Central memory CD8-positive, alpha-beta T cell (primary cell): Measurements from ENCODE around the gene AKT3.
A peak's percentile ranks its signal among the peaks of the same experiment; 100 is the strongest.

Source experiments
- ATAC-seq: fragments of 150-1000 bp; cut with Tn5 transposase; replicated peaks from 2 replicates; pipeline ENCODE4 v1.10.0; 2022; ENCODE audit warnings: mild to moderate bottlenecking, moderate FRiP score, moderate number of reproducible peaks; ENCODE audit not compliant: poor library complexity, severe bottlenecking; ENCODE audit errors: extremely low read depth
- DNase-seq, 2 donors: peaks; one replicate each; pipeline ENCODE4 v3.0.0; 2021; ENCODE audit warnings: low spot score in 2 of 2
- H3K27ac Mint-ChIP-seq: one replicate; pipeline ENCODE4 v1.8.0; 2022; ENCODE audit warnings: low read depth, mild to moderate bottlenecking, moderate library complexity, mixed read lengths
- H3K27me3 Mint-ChIP-seq: one replicate; pipeline ENCODE4 v1.8.0; 2022; ENCODE audit warnings: mixed read lengths
- H3K36me3 Mint-ChIP-seq: one replicate; pipeline ENCODE4 v1.8.0; 2022; ENCODE audit warnings: mild to moderate bottlenecking, moderate library complexity, mixed read lengths; ENCODE audit not compliant: insufficient read depth
- H3K4me1 Mint-ChIP-seq: one replicate; pipeline ENCODE4 v1.8.0; 2022; ENCODE audit warnings: mixed read lengths
- H3K4me3 Mint-ChIP-seq: one replicate; pipeline ENCODE4 v1.8.0; 2022; ENCODE audit warnings: mild to moderate bottlenecking, moderate library complexity, mixed read lengths
- H3K9me3 Mint-ChIP-seq: one replicate; pipeline ENCODE4 v1.8.0; 2022; ENCODE audit warnings: mixed read lengths

Gene AKT3

GRCh38 chr1:243733670-243734307 is 116.3 kb downstream of the AKT3 start:
- Mint-ChIP-seq H3K27me3 (no peaks in the 10 kb centered on the region), H3K36me3 (peaks cover 2% of the 10 kb centered on the region), H3K27ac (no peak overlapping the region), H3K4me3 (no peak overlapping the region), H3K4me1 (peaks cover 26% of the 10 kb centered on the region), H3K9me3 (no peaks in the 10 kb centered on the region)
- ATAC-seq (no peak), DNase-seq (no peak)

- no peak for DNase-seq
Measured at GRCh38 chr1:243732637-243733036, 117.4 kb downstream of the AKT3 start.

DNA sequence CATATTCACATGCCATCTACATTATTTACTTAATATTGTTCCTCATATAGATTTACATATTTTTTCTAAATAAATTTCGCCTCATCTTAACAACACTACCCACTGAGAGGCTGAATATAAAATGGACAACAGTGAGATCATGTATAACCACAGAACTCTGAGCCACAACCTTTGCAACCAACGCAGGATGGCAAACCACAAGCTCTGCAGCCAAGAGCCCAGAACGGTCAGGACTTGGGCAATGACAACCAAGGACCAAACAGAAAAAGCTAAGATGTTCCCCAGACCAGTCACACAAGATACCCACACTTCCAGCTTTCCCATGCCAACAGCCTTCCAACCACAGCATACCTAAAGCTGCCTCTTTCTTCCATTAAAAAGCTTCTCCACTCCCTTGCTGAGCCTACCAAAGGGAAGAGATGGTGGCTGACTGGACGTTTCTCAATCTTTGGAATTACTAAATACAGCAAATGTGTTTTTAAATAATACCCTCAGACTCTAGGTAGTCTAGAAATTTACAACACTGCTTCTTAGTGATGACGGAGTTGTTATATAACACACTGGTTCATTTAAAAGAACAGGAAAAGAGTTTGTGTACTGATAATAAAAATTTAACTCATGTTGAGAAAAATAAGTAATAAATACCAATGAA is 117.9 kb downstream of the AKT3 start:
- H3K4me3 Mint-ChIP-seq, result no peak overlapping the region
- DNase-seq (no peak), ATAC-seq (no peak)
- H3K9me3 Mint-ChIP-seq, result no peaks in the 10 kb centered on the region
- no peaks in the 10 kb centered on the region for H3K27me3 Mint-ChIP-seq
- H3K27ac Mint-ChIP-seq, result no peak overlapping the region
- H3K4me1 Mint-ChIP-seq, result peaks cover 30% of the 10 kb centered on the region
- peaks cover 2% of the 10 kb centered on the region for H3K36me3 Mint-ChIP-seq

More at GRCh38 chr1:243732637-243733036, 117.4 kb downstream of the AKT3 start:
- no peak overlapping the region for H3K4me3 Mint-ChIP-seq
- ATAC-seq, result no peak
- no peaks in the 10 kb centered on the region for H3K9me3 Mint-ChIP-seq
- H3K4me1 Mint-ChIP-seq, result peaks cover 35% of the 10 kb centered on the region
- H3K27me3 Mint-ChIP-seq, result no peaks in the 10 kb centered on the region
- peaks cover 2% of the 10 kb centered on the region for H3K36me3 Mint-ChIP-seq
- no peak overlapping the region for H3K27ac Mint-ChIP-seq

GRCh38 chr1:243731301-243731891 is 118.6 kb downstream of the AKT3 start:
- no peak for DNase-seq
- ATAC-seq, result no peak
- Mint-ChIP-seq H3K27ac (no peak overlapping the region), H3K4me3 (no peak overlapping the region), H3K27me3 (no peaks in the 10 kb centered on the region), H3K9me3 (no peaks in the 10 kb centered on the region), H3K36me3 (no peaks in the 10 kb centered on the region), H3K4me1 (peaks cover 25% of the 10 kb centered on the region)

DNA sequence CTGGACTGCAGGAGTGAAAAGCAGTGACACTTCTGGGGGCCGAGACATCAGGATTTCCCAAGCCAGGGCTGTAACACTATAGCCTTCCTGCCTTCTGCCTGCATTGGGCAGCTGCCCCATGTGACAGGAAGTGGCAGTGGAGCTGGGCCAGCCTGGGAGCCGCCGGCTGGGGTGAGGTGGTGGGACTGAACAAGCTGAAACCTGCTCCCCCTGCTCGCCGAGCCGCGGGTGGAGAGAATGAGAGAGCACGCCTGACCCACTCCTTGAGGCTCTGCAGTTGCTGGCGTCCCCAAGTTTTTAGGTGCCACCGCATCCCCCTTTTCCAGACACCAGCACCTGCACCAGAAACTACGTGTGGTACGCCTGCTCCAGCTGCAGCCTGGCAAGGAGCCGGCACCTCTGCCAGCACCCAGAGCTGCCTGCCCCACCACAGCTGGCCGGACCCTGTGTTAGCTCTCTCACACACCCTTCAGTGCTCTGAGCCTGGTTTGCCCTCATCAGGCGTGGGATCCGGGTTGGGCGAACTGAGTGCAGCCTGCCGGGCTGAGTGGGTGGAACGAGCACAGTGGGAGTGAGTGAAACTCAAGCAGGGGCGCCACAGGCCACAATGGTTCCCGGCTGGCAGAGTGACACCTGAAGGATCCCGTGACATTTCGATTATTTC is 119.4 kb downstream of the AKT3 start:
- ATAC-seq (no peak), DNase-seq (no peak)
- peaks cover 28% of the 10 kb centered on the region for H3K4me1 Mint-ChIP-seq
- no peaks in the 10 kb centered on the region for H3K36me3 Mint-ChIP-seq
- no peak overlapping the region for H3K4me3 Mint-ChIP-seq
- H3K9me3 Mint-ChIP-seq, result no peaks in the 10 kb centered on the region
- no peak overlapping the region for H3K27ac Mint-ChIP-seq
- H3K27me3 Mint-ChIP-seq, result no peaks in the 10 kb centered on the region

DNA sequence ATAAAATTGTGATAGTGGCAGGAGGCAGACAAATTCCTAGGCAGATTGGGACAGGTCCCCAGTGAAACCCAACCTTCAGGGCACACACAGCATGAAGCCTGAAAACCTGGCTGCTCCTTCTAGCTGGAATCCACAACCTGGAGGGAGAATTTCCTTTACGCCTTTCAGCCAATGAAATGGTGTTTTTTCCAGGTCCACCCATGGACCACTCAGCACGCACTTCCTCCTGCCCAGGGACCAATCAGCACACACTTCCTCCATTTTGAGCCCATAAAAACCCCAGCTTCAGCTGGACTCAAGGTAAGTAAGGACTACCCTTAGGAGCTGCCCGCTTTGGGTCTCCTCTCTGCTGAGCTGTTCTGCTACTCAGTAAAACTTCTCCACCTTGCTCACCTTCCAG is 120.1 kb downstream of the AKT3 start:
- no peak for DNase-seq
- peaks cover 35% of the 10 kb centered on the region for H3K4me1 Mint-ChIP-seq
- no peak overlapping the region for H3K4me3 Mint-ChIP-seq
- no peak overlapping the region for H3K27ac Mint-ChIP-seq
- H3K27me3 Mint-ChIP-seq, result no peaks in the 10 kb centered on the region
- no peaks in the 10 kb centered on the region for H3K36me3 Mint-ChIP-seq
- H3K9me3 Mint-ChIP-seq, result no peaks in the 10 kb centered on the region
- no peak for ATAC-seq

DNA sequence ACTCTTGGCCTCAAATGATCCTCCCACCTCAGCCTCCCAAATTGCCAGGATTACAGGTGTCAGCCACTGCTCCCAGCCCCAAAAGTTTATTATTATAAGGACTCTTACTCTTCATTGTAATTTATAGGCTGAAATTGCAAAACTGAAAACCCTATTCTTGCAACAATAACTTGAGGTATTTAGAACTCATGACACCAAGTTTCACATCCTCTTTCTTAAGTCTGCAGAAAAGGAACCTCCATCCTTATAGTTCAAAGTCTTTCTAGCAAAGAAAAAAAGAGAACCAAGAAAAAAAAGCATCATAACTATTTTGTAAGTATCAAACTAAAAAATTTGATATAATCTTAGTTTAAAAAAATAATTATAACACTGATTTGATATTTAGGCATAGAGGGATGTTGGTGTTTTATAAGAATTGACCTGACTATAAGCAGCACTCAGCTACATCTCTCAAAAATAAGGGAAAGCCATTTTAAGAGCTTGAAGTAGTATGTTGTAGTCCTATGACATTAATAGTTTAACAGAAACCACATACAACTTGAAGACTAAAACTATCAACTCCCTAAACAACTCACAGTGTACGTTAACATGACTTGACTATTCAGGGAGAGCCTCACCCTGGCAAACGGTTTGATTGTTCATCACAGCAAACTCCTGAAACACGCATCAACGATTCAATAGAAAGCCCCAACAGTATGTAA is 122.4 kb downstream of the AKT3 start:
- Mint-ChIP-seq H3K36me3 (no peaks in the 10 kb centered on the region), H3K27me3 (no peaks in the 10 kb centered on the region), H3K27ac (no peak overlapping the region), H3K4me1 (peaks cover 51% of the 10 kb centered on the region), H3K4me3 (no peak overlapping the region), H3K9me3 (no peaks in the 10 kb centered on the region)
- DNase-seq (no peak), ATAC-seq (no peak)

DNA sequence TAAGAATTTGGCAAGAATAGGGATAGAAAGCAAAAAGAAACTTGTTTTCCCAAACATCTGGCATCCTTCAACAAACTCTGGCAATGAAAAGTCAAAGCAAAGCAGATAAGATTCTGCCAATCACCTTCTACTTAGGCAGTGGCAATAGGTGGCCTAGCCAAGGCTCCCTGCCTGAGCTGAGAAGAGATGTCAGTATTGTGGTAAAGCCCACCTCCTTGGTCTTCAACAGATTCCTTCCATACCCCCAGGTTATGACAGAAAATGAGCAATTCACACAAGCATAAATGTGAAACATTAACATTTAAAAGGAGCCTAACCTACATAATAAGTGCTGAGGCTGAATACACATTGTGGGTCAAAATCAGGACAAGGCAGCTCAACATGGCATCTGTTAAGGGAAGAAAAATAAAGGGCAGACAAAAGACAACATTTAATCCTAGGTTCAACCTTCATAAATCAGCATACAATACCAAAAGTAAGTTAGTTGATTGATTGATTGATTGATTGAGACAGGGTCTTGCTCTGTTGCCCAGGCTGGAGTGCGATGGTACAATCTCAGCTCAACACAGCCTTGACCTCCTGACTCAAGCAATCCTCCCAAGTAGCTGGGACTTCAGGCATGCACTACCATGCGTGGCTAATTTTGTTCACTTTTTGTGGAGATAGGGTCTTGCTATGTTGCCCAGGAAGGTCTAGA is 123.1 kb downstream of the AKT3 start:
- H3K4me1 Mint-ChIP-seq, result peaks cover 44% of the 10 kb centered on the region

GRCh38 chr1:243725846-243726245 is 124.2 kb downstream of the AKT3 start:
- no peak overlapping the region for H3K27ac Mint-ChIP-seq
- ATAC-seq (no peak), DNase-seq (no peak)
- H3K27me3 Mint-ChIP-seq, result no peaks in the 10 kb centered on the region
- H3K36me3 Mint-ChIP-seq, result no peaks in the 10 kb centered on the region
- no peak overlapping the region for H3K4me3 Mint-ChIP-seq
- no peaks in the 10 kb centered on the region for H3K9me3 Mint-ChIP-seq
- H3K4me1 Mint-ChIP-seq, result peaks cover 46% of the 10 kb centered on the region

More for the DNA sequence above, 123.1 kb downstream of the AKT3 start:
- H3K27ac Mint-ChIP-seq, result no peak overlapping the region
- DNase-seq, result no peak
- no peaks in the 10 kb centered on the region for H3K27me3 Mint-ChIP-seq
- ATAC-seq, result no peak
- H3K4me3 Mint-ChIP-seq, result no peak overlapping the region
- H3K9me3 Mint-ChIP-seq, result no peaks in the 10 kb centered on the region
- no peaks in the 10 kb centered on the region for H3K36me3 Mint-ChIP-seq

GRCh38 chr1:243725075-243725474 is 125.0 kb downstream of the AKT3 start:
- peaks cover 49% of the 10 kb centered on the region for H3K4me1 Mint-ChIP-seq
- no peaks in the 10 kb centered on the region for H3K36me3 Mint-ChIP-seq
- H3K4me3 Mint-ChIP-seq, result no peak overlapping the region
- ATAC-seq (no peak), DNase-seq (no peak)
- H3K27me3 Mint-ChIP-seq, result no peaks in the 10 kb centered on the region
- H3K27ac Mint-ChIP-seq, result no peak overlapping the region
- H3K9me3 Mint-ChIP-seq, result no peaks in the 10 kb centered on the region

DNA sequence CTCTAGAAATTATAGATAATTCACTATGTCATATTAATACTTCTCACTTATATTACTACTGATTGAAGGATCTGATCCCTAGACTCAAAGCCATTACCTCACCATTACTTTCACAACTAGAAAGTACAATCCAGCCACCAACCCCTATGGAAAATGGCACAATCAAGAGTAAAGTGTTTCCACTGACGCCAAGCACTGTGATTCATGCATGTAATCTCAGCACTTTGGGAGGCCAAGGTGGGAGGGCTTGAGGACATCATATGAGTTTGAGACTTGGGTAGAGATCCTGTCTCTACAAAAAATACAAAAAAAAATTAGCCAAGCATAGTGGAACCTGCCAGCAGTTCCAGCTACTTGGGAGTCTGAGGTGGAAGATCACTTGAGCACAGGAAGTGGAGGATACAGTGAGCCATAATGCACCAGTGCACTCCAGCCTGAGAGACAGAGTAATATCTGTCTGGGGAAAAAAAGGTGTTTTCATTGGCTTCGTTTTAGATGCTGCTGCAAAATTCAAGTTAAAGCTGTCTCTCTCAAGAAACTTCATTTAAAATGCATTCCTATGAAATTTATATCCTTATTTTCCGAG is 126.5 kb downstream of the AKT3 start:
- H3K4me1 Mint-ChIP-seq, result peaks cover 49% of the 10 kb centered on the region
- no peak for DNase-seq

GRCh38 chr1:243723050-243723449 is 127.0 kb downstream of the AKT3 start:
- no peaks in the 10 kb centered on the region for H3K9me3 Mint-ChIP-seq
- DNase-seq (no peak), ATAC-seq (no peak)
- peak overlapping the region; percentile 9 for H3K27ac Mint-ChIP-seq
- H3K4me1 Mint-ChIP-seq, result peaks cover 45% of the 10 kb centered on the region
- H3K27me3 Mint-ChIP-seq, result no peaks in the 10 kb centered on the region
- no peak overlapping the region for H3K4me3 Mint-ChIP-seq
- no peaks in the 10 kb centered on the region for H3K36me3 Mint-ChIP-seq

More for the DNA sequence above, 126.5 kb downstream of the AKT3 start:
- no peak for ATAC-seq
- no peaks in the 10 kb centered on the region for H3K9me3 Mint-ChIP-seq
- H3K36me3 Mint-ChIP-seq, result no peaks in the 10 kb centered on the region
- H3K4me3 Mint-ChIP-seq, result no peak overlapping the region
- peak overlapping the region; percentile 9 for H3K27ac Mint-ChIP-seq
- H3K27me3 Mint-ChIP-seq, result no peaks in the 10 kb centered on the region
